ENCODE results near the gene RAET1L.
A peak's percentile ranks its signal among the peaks of the same experiment; 100 is the strongest.
"Not testable (repeated sequence)": the region's sequence is repeated elsewhere in the genome, so short reads cannot be mapped to it uniquely, and the experiment has no call there.

Gene RAET1L

DNA sequence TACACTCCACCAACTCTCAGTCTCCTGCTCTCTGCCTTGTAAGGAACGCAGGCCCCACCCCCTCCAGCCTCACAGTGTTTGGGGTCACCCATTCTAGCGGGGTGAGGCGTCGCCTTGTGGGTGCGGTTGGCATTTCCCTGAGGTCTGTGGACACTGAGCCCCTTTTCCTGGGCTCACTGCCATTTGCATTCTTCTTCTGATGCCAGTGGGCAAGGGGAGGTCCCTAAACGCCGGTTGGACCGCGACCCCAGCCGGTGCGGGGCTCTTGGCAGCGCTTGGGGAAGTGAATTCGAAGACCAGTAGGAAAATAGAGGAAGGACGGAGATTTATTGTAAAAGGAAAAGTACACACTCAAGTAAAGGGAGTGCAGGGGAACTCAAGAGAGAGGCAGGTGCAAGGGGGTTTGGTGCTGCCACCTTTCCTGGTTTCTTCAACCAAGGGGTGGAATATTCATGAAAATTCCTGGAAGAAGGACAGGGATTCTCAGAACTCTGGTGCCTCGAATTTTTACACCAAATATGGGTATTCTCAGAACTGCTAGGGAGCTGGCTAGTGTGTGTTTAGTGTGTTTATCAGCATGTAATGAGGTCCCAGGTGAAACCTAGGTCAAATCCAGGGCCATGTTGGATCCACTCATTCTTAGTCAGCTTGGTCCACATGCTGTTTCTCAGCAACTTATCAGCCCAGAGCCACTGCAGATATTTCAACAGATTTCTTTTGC is 9.9 kb downstream of the RAET1L start:
- peak; percentile 32 for DNase-seq

DNA sequence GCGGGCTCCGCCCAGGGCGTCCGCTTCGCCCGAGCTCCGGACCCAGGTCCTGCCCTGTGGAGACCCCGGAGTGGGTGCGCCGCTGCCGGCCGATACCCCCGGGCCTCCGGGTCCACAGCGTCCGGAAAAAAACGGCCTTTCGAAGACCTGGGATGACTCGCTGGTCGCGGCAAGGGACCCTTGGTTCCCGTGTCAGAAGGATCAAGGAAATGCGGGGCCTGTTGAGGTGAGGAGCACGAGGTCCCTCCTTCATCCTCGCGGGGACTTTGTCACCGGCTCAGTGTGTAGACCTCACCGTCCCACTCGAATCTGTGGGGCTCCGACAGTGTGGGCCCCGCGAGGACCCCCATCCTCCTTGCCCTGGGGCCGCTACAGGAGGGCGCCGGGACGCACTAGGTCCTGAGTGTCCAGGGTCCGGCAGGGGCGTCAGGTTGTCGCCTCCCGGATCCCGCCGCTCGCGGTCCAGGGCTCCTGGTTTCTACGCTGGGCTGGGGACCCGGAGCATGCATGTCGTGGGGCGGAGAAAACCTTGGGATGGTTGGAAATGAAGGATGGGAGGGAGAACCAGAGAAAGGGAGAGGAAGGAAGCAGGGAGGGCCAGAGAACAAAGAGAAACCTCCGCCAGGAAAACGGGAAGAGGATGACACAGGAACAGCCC is 10.6 kb downstream of the RAET1L start:
- not testable (repeated sequence) for DNase-seq

DNA sequence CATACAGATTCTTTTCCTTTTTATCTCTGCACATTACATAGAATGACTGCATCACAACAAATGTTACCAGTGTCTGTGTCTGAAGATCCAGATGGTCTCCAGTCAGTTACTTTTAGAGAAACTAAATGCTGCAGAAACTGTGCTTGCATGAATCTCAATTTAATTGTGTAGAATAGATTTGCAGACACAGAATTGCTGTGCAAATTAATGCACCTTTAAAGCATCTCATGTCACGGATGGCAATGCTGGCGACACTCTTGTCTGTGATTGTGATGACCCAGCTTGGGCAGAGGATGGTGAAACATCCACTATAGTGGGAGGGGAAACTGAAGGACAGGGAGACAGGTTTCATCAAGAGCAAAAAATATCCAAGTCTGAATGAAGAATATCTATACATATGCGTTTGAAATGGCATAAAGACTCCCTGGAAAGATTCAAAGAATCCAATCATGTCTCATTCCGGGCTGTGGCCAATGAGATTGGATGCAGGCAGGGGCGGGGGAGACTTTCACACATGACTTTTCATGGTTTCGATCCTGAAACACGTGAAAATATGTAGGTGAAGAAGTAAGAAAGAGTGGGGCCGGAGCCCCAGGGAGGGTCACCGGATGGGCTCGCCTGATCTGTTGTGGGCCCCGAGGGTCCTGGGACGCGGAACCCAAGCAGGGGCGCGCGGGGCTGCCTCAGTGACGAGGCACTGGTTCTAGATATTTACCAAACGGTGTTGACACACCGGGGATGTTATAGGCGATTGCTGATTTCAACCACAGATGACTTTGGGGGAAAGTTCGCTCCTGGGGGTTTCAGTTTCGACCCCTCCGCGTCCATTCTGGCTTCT is 11.3 kb downstream of the RAET1L start:
- not testable (repeated sequence) for DNase-seq

DNA sequence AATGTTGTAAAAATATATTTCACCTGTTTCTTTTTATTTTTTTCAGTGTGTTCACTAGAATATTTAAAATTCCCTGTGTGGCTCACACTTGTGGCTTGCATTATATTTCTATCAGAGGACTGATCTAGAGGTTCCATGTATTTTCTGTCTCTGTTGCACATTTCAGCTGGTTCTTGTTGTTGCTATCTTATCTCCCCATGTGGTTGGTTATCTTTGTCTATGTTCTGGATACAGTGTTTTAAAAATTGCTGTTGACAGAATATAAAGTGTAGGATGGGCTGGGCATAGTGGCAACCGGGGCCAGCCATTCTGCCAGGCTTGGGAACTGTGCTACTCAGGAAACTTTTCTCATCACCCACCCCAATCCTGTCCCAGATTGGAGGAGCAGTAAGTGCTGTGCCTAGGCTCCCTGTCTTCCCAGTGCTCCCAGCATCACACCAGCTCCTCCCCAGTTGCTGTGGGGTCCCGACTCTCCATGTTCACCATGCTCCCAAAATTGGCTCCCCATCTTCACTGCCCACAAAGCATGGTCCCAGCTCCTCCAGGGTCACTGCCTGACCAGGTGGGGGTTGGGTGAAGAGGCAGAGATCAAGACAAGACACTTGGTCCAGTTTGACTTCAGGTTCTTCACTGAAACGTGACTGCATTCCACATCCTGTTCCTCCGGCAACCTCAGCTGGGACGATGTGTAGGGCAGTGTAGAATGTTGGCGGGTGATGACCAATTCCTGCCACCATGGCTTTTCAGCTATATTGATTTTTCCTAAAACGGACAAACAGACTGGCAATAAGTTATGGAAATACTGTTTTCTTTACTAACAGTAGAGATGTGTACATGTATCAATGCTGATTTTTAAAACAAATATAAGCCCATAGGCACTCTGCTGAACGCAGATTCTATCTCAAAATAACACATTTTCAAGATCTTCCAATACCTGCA is 12.2 kb downstream of the RAET1L start:
- not testable (repeated sequence) for DNase-seq

DNA sequence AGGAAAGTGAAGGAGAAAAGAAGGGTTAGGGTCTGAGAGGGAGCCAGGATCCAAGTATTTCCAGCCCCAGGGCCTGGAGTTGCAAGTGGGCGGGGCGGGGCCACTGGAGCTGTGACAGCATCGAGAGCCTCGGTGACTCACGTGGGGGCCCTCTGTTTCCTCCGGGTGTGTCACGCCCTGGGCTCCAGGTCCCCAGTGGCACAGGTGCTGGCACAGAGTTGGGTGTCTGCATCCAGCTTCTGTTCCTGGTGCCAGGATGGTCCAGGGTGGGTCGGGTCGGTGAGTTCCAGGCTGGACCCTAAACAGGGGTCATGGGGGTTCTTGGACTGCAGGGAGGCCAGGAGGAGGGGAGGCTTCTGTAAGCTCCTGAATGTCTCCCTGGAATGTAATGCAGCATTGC is 16.7 kb downstream of the RAET1L start:
- peak; percentile 64 for DNase-seq

DNA sequence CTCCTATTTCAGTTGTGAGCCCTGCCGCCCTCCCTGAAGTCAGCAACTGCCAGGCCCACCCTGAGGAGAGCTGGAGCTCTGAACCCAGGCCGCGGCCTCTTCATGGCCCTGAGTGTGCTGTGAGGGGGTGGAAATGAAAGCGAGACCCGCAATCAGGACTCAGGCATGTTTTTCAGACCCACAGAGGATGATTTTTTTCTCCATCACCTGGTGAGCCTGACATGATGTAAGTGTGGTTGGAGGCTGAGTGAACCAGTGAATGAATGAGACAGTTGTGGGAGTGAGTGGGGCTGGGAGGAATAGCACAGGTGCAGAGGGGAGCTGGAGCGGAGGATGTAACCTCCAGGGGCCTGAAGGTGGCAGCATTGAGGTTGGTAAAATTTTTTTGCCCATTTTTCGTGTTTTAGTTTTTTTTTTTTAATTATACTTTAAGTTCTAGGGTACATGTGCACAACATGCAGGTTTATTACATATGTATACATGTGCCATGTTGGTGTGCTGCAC is 18.3 kb downstream of the RAET1L start:
- peak; percentile 68 for DNase-seq

DNA sequence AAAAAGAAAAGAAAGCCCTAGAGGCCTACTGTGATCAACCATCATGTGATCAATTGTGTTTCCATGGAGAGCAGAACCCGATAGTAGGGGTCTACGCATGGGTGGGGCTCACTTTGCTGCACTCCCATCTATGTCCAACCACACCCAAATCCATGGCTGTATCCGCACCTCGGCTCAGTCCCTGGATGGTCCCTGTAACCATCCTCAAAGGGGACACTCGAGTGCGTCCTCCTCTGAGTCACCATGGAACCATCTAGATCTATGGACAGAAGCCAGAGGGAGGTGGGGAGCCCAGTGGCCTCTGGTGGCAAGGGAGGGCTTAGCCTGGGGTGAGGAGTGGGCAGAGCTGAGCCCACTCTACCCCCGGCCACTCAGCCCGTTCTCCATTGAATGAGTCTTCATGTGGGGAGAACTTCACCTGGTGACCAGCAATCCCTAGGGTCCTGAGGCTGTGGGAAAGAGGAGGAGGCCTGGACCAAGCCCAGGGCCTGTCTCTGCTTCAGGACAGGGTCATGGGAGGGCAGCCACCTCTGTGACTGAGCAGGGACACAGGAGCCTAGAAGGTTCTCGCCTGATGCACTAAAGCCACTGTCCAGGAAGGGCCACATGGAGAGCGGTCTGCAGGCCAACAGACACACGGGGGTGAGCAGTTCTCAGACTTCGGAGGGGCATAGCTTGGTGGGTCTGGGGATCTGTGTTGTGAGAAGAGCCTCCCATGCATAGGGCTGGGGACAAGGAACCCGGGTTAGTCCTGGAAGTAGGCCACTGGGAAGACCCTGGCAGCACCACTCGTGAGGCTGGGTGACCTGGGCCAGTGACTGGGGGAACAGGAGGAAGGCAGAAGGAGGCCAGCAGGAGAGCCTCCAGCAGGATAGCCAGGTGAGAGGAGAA is 19.3 kb downstream of the RAET1L start:
- DNase-seq = no peak

DNA sequence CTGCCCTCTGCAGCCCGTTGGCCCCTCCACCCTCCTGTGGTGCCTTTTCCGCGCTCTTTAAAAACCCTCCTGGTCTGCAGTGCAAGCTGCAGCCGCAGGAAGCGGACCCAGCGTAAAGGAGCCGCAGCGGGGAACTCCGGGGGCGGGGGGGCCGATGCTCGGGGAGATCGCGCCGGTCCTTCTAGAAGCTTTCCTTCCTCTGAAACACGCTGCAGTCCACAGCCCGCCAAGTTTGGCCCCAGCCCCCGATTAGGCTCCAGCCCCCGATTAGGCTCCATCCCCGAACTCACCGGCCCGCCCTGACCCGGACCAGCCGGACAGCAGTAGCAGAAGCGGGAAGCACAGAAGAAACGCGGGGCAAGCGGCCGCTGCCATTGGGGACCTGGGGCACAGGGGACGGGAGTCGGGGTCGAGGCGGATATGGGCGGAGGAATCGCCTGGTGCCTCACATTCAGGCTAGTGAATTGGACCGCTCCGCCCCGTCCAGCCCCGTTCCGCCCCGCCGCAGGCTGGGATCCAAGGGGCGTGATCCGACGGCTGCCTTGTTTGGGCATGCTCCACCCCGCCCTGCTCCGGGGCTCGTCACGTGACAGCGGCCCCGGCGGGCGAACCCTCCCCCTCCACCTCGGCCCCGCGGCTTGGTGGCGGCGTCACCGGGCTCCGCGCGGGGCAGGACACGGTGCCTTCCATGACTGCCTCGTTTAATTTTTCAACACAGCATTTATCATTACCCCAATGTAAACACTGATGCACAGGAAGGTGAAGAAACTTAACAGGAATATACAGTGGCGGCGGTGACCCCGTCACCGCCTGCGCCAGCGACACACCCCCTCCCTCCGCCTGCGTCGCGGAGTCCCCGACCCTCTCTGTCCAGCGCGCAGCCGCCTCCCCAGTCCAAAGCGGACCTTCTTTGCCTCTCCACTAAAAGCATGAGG is 20.3 kb downstream of the RAET1L start:
- DNase-seq = peak; percentile 95

DNA sequence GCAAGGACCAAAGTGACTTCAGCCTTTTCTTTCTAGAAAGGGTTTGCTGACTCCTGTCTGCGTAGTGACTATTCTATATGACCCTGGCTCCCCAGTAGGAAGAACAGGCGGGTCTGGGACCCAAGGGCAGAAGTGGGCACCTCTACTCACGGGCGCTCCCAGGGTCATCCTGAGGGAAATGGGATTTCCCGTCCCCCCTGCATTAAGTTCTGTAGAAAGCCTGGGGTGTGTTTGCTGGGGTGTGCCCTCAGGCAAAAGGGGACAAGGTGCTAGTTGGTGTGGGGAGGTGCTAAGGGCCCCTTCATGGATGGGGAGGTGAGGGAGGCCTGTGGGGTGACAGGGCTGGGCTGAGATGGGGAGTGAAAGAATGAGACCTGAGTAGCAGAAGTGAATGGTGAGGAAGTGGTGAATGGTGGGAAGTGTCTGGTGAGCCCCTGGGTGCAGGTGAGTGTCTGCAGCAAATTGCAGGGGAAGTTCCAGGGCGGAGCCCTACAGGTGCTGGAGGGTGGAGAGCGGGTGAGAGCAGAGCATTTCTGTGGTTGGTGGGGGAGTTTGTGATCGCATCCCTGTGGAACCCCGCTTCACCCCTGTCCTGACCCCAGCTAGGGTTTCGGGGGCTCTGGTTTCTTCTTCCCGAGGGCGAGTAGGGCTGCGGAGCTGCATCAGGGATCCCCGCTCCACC is 21.1 kb downstream of the RAET1L start:
- DNase-seq = peak; percentile 34

DNA sequence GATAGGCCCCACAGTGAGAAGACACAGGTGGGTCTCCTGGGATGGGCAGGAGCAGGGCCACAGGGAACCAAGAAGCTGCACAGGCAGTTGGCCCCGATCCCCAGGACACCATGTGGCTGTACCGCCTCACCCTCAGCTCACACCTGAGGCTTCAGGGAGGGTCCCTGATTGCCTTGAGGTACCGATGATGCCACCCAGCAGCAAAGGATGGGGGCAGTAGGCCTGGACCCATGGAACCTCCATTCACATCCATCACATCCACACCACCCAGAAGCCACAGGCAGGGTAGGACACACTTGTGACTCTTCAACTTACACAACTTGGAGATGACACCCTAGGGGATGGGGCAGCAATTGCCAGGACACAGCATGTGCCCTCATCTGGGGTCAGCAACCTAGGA is 21.7 kb downstream of the RAET1L start:
- not testable (repeated sequence) for DNase-seq

DNA sequence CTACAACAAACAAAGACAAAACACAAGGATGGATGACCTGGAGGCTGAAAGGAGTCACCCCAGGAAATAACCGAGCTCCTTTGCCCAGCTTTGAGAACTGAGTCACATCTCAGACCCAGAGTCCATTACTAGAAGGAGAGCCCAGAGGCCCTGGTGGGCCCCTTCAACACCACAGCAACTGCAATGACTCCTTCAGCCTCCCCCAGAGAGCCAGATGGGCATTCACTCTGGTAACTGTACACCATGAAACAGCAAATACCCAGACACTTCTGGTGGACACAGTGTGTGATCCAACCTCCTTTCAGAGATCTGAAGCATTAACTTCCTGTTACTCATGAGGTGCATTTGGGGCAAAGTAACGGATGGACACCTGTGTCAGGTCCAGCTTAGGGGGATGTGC is 22.6 kb downstream of the RAET1L start:
- DNase-seq = no peak

DNA sequence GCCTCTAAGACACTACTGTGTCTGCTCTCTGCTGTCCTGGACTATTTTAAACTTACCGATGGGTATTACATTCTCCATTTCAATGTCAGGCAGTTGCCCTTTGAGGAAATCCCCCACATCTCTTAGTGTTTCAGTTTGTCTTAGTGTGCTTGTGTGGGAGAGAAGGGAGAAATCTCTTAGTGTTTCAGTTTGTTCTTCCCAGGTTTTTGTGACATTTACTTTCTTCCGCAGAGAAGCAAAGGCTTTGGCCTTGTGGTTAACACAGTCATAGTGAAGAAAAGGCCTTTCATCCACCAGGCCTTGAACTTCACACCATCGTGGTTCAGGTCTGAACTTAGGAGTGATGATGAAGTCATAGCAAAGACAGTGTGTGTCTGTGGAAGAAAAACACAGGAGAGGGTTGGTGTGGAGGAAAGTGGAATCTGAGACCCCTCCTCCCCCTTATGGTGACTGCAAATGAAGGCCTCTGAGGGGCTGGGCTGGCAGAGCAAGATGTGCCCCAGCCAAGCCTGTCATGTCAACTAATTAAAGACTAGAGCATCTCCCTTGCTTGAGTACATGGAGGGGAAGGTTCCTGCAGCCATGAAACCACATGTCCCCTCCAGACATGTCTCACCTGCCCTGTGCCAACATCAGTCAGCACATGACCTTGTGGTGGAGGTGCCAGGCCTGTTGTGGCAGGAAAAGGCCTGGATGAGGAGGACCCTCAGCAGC is 23.9 kb downstream of the RAET1L start:
- peak; percentile 57 for DNase-seq

DNA sequence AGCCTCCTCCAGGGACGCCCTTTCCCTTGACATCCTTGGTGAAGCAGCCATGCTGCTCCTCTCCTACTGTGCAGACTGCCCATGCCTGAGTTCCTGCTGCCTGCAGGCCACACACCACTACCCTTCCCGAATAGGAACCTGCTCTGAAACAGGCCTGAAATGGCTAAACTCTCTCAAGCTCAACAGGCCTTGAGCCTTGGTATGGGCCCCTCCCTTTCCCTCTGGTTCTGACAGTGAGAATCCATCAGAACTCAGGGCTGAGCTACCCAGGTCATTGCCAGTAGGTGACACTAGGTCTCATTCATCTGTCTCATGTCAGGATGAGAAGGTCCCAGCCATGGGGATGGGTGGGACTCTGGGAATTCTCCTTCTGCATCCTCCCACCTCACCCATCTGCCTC is 25.7 kb downstream of the RAET1L start:
- DNase-seq = no peak

DNA sequence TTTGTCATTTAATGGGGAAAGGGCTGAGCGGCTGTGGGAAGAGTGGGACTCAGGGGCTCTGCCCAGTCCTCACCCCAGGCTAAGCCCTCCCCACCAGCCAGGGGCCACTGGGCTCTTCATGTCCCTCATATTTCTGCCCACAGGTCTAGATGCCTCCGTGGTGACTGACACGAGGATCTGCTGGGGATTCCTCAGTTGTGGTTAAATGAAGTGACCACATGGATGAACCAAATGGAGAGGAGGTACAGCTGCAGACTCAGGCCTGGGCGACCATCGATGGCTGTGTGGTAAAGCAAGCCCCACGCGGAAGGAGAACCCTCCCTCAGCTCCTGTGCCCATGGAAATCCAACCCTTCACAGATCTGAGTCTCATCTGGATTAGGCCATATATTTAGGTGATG is 29.4 kb downstream of the RAET1L start:
- DNase-seq = no peak

DNA sequence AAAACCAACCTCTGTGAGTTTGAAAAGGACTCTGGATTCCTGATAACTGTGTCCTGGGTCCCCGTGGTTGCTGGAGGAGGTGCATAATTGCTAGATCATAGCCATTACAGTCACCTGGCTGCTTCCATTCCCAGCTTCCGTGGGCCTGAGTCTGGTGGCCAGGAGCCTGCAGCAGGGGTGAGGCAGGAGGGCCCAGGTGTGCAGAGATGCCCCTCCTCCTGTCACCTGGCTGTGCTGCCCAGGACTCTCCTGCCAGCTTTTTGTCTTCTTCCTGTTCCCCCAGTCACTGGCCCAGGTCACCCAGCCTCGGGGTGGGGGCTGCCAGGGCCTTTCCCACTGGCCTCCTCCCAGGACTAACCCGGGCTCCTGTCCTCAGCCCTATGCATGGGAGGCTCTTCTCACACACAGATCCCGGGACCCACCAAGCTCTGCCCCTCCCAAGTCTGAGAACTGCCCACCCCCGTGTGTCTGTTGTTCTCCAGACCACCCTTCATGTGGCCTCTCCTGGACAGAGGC is 30.0 kb downstream of the RAET1L start:
- no peak for DNase-seq

DNA sequence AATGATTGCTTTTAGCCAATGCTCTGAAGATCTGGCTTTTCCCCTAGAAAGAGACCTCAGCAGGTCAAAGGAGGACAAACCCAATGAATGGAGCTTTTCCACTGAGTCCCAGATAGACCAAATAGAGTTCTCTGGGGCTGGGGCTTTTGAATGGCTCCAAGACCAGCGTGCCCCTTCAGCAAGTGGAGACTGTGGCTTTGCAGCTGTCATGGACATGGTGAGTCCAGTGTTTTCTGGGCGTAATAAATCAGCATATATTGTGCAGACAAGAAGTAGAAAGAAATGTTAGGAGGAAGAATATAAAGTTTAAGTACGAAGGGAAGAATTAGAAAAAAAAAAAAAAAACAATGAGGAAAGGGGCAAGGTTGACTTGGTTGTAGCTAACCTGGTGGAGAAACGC is 33.5 kb downstream of the RAET1L start:
- no peak for DNase-seq

DNA sequence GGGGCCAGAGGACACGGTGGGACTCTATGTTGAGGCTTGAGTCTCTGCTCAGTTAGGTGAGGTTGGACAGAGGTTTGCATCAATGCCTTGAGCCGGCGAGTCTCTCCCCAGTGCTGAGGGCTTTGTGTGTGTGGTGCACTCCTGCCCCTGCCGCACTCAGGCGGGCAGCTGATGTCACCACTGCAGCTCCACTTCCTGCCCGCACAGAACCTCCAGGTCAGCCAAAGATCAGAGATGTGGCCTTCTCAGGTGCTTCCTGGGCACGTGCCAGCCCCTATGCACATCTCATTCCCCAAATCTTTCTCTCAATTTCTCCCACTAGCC is 33.9 kb downstream of the RAET1L start:
- not testable (repeated sequence) for DNase-seq

DNA sequence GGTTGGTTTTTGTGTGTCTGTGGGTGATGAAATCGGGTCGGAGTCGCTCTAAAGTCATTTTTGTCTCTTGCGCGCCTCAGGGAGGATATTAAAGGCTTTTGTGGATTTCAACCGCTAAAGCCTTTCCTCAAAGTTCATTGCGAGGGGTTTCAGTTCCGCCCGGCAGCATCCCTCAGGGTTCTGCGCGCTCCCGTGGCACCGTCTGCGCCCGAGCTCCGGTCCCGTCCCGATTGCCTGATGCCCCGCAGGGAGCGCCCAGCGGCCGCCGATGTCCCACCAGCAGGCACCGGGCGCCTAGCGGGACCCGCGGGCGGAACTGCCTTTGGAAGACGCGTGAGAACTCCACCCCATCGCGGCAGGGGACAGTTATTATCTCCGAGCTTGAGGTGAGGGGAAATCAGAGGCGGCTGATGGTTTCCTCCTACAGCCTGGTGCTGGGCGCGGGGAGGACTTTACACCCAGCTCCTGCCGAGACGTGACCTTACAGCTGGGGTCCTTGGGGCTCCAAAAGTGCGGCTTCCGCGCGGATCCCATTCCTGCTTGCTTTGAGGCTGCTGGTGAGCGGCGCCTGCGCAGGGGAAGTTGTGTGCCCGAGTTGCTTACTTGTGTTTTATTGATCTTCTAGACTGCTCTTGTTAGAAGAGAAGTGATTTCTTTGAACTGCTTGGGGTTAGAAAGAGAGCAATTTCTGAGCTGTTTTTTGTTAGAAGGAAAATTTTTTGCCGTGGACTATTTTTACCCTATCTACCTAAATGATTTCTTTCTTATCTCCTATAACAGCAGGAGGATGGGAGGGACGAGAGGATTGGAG is 34.5 kb downstream of the RAET1L start:
- DNase-seq = peak; percentile 39
